SK-N-MC (cell line): Measurements from ENCODE around the gene CARD11.

Experiments used
- EZH2 ChIP-seq: fragments of 200-600 bp; sonication (generic); IDR thresholded peaks from one replicate; pipeline ENCODE4 v1.6.1; 2017; ENCODE audit warnings: antibody characterized with exemption
- FOXP2 ChIP-seq: optimal IDR thresholded peaks from 2 replicates; pipeline ENCODE3; 2011; ENCODE audit warnings: mild to moderate bottlenecking, moderate library complexity; ENCODE audit not compliant: insufficient read depth; ENCODE audit errors: extremely low read length, control extremely low read depth
- POLR2AphosphoS5 ChIP-seq: IDR thresholded peaks from 2 replicates; pipeline ENCODE4 v1.6.1; 2012; ENCODE audit warnings: mild to moderate bottlenecking, low read depth, low read length, borderline replicate concordance

DNA sequence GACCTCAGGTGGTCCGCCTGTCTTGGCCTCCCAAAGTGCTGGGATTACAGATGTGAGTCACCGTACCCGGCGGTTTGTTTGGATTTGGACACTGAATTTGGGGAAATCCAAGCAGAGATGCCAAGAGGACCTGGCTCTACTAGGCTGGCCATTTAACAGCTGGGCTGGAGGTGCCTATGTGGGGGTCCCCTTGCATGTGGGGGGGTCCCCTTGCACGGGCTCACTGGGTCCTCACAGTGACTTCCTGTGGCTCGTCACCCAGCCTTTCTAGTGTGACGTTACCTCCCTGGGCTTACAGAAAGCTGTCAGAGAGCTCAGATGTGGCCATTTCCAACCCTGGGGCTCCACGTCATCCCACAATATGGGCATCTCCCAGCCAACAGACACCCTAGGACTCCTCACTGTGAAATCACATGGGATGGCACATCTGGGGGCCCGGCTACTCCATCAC lies 150.2 kb downstream of the CARD11 start:
- TF ChIP-seq POLR2AphosphoS5, result no peak
- no peak for TF ChIP-seq EZH2
- no peak for TF ChIP-seq FOXP2
